NCI-H2107 treated with DMSO at 0.1 percent for 48 hours (cell line): Measurements from ENCODE around the gene CSMD2.

Experiments used
- DNase-seq: peaks from one replicate; lab custom pipeline; 2025; ENCODE audit not compliant: unreplicated experiment; lab: John Stamatoyannopoulos, UW

Gene CSMD2

GRCh38 chr1:33655496-33655895, 509.5 kb downstream of the CSMD2 start:
- DNase-seq: no peak

- no peak for DNase-seq
Observed at GRCh38 chr1:33654267-33654834, 510.7 kb downstream of the CSMD2 start.

- no peak for DNase-seq
Observed at GRCh38 chr1:33653226-33653625, 511.8 kb downstream of the CSMD2 start.

- no peak for DNase-seq
Observed at GRCh38 chr1:33650708-33651107, 514.3 kb downstream of the CSMD2 start.

- no peak for DNase-seq
Observed at GRCh38 chr1:33649759-33650158, 515.3 kb downstream of the CSMD2 start.

GRCh38 chr1:33643216-33643615, 521.8 kb downstream of the CSMD2 start:
- DNase-seq: no peak

- no peak for DNase-seq
Observed at GRCh38 chr1:33641104-33641830, 523.8 kb downstream of the CSMD2 start.

- DNase-seq: no peak
Observed at GRCh38 chr1:33640114-33640660, 524.8 kb downstream of the CSMD2 start.

GRCh38 chr1:33637846-33638440, 527.1 kb downstream of the CSMD2 start:
- no peak for DNase-seq

- DNase-seq: no peak
Observed at GRCh38 chr1:33636209-33636608, 528.8 kb downstream of the CSMD2 start.

- no peak for DNase-seq
Observed at GRCh38 chr1:33635336-33636012, 529.6 kb downstream of the CSMD2 start.

GRCh38 chr1:33634806-33635205, 530.2 kb downstream of the CSMD2 start:
- DNase-seq: no peak

- DNase-seq: no peak
Observed at GRCh38 chr1:33634143-33634542, 530.9 kb downstream of the CSMD2 start.

- DNase-seq: peak; percentile 78
Observed at GRCh38 chr1:33633019-33633801, 531.8 kb downstream of the CSMD2 start.

GRCh38 chr1:33630686-33631085, 534.3 kb downstream of the CSMD2 start:
- no peak for DNase-seq

- DNase-seq: no peak
Observed at GRCh38 chr1:33626801-33627200, 538.2 kb downstream of the CSMD2 start.

GRCh38 chr1:33624991-33625870, 539.8 kb downstream of the CSMD2 start:
- DNase-seq: no peak

- no peak for DNase-seq
Observed at GRCh38 chr1:33624261-33624990, 540.6 kb downstream of the CSMD2 start.

- no peak for DNase-seq
Observed at GRCh38 chr1:33623811-33624210, 541.2 kb downstream of the CSMD2 start.
